ENCODE data around the gene IGFL1.

DNA sequence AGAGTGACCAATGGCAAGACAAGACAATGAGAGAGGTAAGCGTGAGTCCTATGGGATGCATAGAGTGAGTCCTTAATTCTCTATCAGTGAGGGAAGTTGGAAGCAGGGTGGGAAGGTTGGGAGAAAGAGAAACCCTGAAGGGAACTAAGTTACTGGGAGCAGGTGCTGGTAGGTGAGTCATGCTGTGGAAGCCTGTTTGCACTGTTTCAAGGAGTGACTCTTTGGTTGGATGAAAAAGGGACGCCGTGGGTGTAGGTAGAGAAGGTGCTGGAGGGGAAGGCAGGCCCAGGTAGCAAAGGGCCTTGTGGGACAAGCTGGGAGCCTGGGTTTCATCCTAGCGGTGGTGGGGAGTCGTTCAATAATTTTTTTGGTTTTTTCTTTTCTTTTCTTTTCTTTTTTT, 21.9 kb downstream of the IGFL1 start:
- TF ChIP-seq CTCF (IDR thresholded peaks at IDR 0.05) = no peak
- TF ChIP-seq POLR2AphosphoS5 (IDR thresholded peaks at IDR 0.05; ENCODE audit: insufficient read depth in 1 of 2, low read depth in 1 of 2) = no peak

All from vagina (tissue), 2 donors.